WTC11 (cell line): ENCODE data around the gene TEX10. TPM values are rescaled to one million over a fixed set of nuclear protein-coding genes. Genes with fewer than 3 reads are reported as not detected.

Experiments used
- ATAC-seq: fragments of 200-7000 bp; cut with Tn5 transposase; 2 replicates; pipeline ENCODE4 v1.10.0; 2021; ENCODE audit warnings: mild to moderate bottlenecking, moderate library complexity
- CTCF ChIA-PET: fragments of 300-600 bp; sonication (Branson Sonifier 250); formaldehyde crosslinking; loops from one replicate; lab custom pipeline; 2021; ENCODE audit warnings: antibody characterized with exemption; lab: Charles Lee
- POLR2A ChIA-PET: fragments of 350-600 bp; sonication (Branson Sonifier 250); formaldehyde crosslinking; loops from one replicate; lab custom pipeline; 2021; ENCODE audit warnings: antibody characterized with exemption; lab: Charles Lee
- DNase-seq: peaks from one replicate; pipeline ENCODE4 v3.0.0; 2021; ENCODE audit warnings: low spot score
- H3K27ac Mint-ChIP-seq: 2 replicates; pipeline ENCODE4 v1.8.0; 2021; ENCODE audit warnings: mixed read lengths
- H3K27me3 Mint-ChIP-seq: 2 replicates; pipeline ENCODE4 v1.8.0; 2021; ENCODE audit warnings: low read depth, mild to moderate bottlenecking, moderate library complexity, mixed read lengths
- H3K36me3 Mint-ChIP-seq: 2 replicates; pipeline ENCODE4 v1.8.0; 2021; ENCODE audit warnings: mixed read lengths
- H3K4me1 Mint-ChIP-seq: 2 replicates; pipeline ENCODE4 v1.8.0; 2022; ENCODE audit warnings: mixed read lengths
- H3K4me3 Mint-ChIP-seq: 2 replicates; pipeline ENCODE4 v1.8.0; 2021; ENCODE audit warnings: mild to moderate bottlenecking, moderate library complexity, mixed read lengths
- H3K9me3 Mint-ChIP-seq: 2 replicates; pipeline ENCODE4 v1.8.0; 2021; ENCODE audit warnings: mixed read lengths
- CREM ChIP-seq: sonication (generic); formaldehyde crosslinking; IDR thresholded peaks from 2 replicates; pipeline ENCODE4 v1.8.1; 2022; ENCODE audit warnings: mild to moderate bottlenecking, missing genetic modification reagents, moderate library complexity
- EMX1 ChIP-seq: fragments of 250-450 bp; sonication (Bioruptor Pico); IDR thresholded peaks from 2 replicates; pipeline ENCODE4 v1.8.0; 2021; ENCODE audit warnings: mild to moderate bottlenecking
- FOXP1 ChIP-seq: sonication (generic); formaldehyde crosslinking; IDR thresholded peaks from 2 replicates; pipeline ENCODE4 v1.8.0; 2022; ENCODE audit warnings: missing genetic modification reagents, mild to moderate bottlenecking, moderate library complexity, borderline replicate concordance
- NFYB ChIP-seq: sonication (generic); formaldehyde crosslinking; conservative IDR thresholded peaks from 2 replicates; pipeline ENCODE4 v1.8.0; 2022; ENCODE audit warnings: low read depth, missing genetic modification reagents
- NR3C1 ChIP-seq: sonication (generic); formaldehyde crosslinking; conservative IDR thresholded peaks from 2 replicates; pipeline ENCODE4 v1.8.1; 2023; ENCODE audit warnings: low read depth, mild to moderate bottlenecking, missing genetic modification reagents
- ZNF219 ChIP-seq: sonication (generic); formaldehyde crosslinking; IDR thresholded peaks from 2 replicates; pipeline ENCODE4 v1.8.0; 2023; ENCODE audit warnings: missing genetic modification reagents, mild to moderate bottlenecking, borderline replicate concordance
- ZNF671 ChIP-seq: fragments of 250-450 bp; sonication (Bioruptor Pico); IDR thresholded peaks from 2 replicates; pipeline ENCODE4 v1.8.0; 2021; ENCODE audit warnings: mild to moderate bottlenecking
- total RNA-seq: library from RNA; stranded (reverse); gene quantifications from 3 replicates; pipeline ENCODE4 v1.2.3, GENCODE V29; 2021
- TF ChIP-seq, protein P1 (sequence below): sonication (generic); formaldehyde crosslinking; IDR thresholded peaks from 2 replicates; pipeline ENCODE4 v1.8.1; 2023; ENCODE audit warnings: mild to moderate bottlenecking, missing genetic modification reagents
- TF ChIP-seq, protein P2 (sequence below): sonication (generic); formaldehyde crosslinking; IDR thresholded peaks from 2 replicates; pipeline ENCODE4 v1.8.0; 2023; ENCODE audit warnings: missing genetic modification reagents
- TF ChIP-seq, protein P3 (sequence below): sonication (generic); formaldehyde crosslinking; IDR thresholded peaks from 2 replicates; pipeline ENCODE4 v1.8.0; 2023; ENCODE audit warnings: missing genetic modification reagents, mild to moderate bottlenecking, borderline replicate concordance
- TF ChIP-seq, protein P4 (sequence below): sonication (generic); formaldehyde crosslinking; IDR thresholded peaks from 2 replicates; pipeline ENCODE4 v1.8.0; 2022; ENCODE audit warnings: mild to moderate bottlenecking, missing genetic modification reagents
- TF ChIP-seq, protein P5 (sequence below): fragments of 250-450 bp; sonication (Bioruptor Pico); IDR thresholded peaks from 2 replicates; pipeline ENCODE4 v1.9.0; 2021; ENCODE audit warnings: mild to moderate bottlenecking, borderline replicate concordance
- TF ChIP-seq, protein P6 (sequence below): sonication (generic); formaldehyde crosslinking; conservative IDR thresholded peaks from 2 replicates; pipeline ENCODE4 v1.8.1; 2023; ENCODE audit warnings: mild to moderate bottlenecking, low read depth, missing genetic modification reagents, moderate library complexity
- TF ChIP-seq, protein P7 (sequence below): sonication (generic); formaldehyde crosslinking; IDR thresholded peaks from 2 replicates; pipeline ENCODE4 v1.8.0; 2022; ENCODE audit warnings: missing genetic modification reagents
- TF ChIP-seq, protein P8 (sequence below): fragments of 250-450 bp; sonication (Bioruptor Pico); IDR thresholded peaks from 2 replicates; pipeline ENCODE4 v2.1.2; 2022; ENCODE audit warnings: mild to moderate bottlenecking, moderate library complexity

Gene TEX10
- total RNA-seq, 1 experiment from 2014 or later = 64.7 TPM

DNA sequence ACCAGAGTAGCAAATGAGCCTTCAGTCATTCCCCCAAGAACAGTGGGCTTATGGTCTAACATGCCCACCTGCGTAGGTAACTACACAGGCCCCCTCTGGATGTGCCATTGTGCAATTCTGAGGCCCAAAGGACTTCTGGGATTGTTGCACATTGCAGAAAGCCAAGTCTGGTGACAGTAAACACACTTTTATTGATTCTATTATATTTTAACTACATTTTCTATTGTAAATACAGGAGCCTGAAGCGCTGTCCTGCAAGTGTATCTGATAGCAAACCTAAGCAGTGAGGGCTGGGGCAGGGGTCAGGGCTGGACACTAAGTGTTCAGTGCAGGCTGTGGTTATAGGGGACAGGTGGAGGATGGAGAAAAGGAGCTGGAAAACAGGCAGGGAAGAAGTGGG, 57.5 kb downstream of the TEX10 start:
- POLR2A ChIA-PET = no interaction called here
- Mint-ChIP-seq H3K27ac (no peak overlapping the region), H3K9me3 (peaks cover 4% of the 10 kb centered on the region; the same call in 1 of the 2 replicates), H3K4me1 (no peaks in the 10 kb centered on the region), H3K27me3 (no peaks in the 10 kb centered on the region), H3K36me3 (peaks cover 39% of the 10 kb centered on the region), H3K4me3 (no peak overlapping the region)
- DNase-seq = no peak
- TF ChIP-seq, protein P1, sequence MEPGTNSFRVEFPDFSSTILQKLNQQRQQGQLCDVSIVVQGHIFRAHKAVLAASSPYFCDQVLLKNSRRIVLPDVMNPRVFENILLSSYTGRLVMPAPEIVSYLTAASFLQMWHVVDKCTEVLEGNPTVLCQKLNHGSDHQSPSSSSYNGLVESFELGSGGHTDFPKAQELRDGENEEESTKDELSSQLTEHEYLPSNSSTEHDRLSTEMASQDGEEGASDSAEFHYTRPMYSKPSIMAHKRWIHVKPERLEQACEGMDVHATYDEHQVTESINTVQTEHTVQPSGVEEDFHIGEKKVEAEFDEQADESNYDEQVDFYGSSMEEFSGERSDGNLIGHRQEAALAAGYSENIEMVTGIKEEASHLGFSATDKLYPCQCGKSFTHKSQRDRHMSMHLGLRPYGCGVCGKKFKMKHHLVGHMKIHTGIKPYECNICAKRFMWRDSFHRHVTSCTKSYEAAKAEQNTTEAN (CRISPR knock-in tag) = no peak
- TF ChIP-seq, protein P2, sequence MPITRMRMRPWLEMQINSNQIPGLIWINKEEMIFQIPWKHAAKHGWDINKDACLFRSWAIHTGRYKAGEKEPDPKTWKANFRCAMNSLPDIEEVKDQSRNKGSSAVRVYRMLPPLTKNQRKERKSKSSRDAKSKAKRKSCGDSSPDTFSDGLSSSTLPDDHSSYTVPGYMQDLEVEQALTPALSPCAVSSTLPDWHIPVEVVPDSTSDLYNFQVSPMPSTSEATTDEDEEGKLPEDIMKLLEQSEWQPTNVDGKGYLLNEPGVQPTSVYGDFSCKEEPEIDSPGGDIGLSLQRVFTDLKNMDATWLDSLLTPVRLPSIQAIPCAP (CRISPR knock-in tag) = no peak
- TF ChIP-seq NR3C1 (CRISPR knock-in tag) = no peak
- TF ChIP-seq ZNF671 (CRISPR knock-in tag) = no peak
- no peak for TF ChIP-seq NFYB (CRISPR knock-in tag)
- TF ChIP-seq, protein P3, sequence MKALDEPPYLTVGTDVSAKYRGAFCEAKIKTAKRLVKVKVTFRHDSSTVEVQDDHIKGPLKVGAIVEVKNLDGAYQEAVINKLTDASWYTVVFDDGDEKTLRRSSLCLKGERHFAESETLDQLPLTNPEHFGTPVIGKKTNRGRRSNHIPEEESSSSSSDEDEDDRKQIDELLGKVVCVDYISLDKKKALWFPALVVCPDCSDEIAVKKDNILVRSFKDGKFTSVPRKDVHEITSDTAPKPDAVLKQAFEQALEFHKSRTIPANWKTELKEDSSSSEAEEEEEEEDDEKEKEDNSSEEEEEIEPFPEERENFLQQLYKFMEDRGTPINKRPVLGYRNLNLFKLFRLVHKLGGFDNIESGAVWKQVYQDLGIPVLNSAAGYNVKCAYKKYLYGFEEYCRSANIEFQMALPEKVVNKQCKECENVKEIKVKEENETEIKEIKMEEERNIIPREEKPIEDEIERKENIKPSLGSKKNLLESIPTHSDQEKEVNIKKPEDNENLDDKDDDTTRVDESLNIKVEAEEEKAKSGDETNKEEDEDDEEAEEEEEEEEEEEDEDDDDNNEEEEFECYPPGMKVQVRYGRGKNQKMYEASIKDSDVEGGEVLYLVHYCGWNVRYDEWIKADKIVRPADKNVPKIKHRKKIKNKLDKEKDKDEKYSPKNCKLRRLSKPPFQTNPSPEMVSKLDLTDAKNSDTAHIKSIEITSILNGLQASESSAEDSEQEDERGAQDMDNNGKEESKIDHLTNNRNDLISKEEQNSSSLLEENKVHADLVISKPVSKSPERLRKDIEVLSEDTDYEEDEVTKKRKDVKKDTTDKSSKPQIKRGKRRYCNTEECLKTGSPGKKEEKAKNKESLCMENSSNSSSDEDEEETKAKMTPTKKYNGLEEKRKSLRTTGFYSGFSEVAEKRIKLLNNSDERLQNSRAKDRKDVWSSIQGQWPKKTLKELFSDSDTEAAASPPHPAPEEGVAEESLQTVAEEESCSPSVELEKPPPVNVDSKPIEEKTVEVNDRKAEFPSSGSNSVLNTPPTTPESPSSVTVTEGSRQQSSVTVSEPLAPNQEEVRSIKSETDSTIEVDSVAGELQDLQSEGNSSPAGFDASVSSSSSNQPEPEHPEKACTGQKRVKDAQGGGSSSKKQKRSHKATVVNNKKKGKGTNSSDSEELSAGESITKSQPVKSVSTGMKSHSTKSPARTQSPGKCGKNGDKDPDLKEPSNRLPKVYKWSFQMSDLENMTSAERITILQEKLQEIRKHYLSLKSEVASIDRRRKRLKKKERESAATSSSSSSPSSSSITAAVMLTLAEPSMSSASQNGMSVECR = no peak
- ATAC-seq = no peak
- CTCF ChIA-PET = no interaction called here

DNA sequence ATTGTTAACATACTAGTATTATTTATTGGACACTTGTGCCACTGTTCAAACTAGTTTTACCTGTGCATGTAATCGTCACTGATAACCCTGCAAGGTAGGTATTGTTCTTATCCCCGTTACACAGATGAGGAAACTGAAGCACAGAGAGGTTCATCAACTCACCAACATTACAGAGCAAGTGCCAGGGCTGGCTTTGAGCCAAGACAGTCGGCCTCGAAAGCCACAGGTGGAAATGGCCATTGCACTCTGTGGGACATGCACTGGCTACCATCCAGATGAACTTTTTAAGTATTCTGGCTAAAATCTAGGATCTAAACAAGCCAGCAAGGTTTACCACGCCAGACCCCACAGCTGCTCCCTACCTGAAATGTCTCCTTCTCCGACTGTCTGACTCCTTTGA, 57.9 kb downstream of the TEX10 start:
- Mint-ChIP-seq H3K9me3 (peaks cover 8% of the 10 kb centered on the region), H3K4me3 (no peak overlapping the region), H3K4me1 (no peaks in the 10 kb centered on the region), H3K27me3 (no peaks in the 10 kb centered on the region), H3K36me3 (peaks cover 41% of the 10 kb centered on the region), H3K27ac (no peak overlapping the region)
- ChIA-PET POLR2A (no interaction called here), CTCF (no interaction called here)
- no peak for DNase-seq
- no peak for ATAC-seq
- TF ChIP-seq EMX1 (CRISPR knock-in tag) = no peak
- TF ChIP-seq, protein P4, sequence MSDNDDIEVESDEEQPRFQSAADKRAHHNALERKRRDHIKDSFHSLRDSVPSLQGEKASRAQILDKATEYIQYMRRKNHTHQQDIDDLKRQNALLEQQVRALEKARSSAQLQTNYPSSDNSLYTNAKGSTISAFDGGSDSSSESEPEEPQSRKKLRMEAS (CRISPR knock-in tag) = no peak
- TF ChIP-seq ZNF219 (CRISPR knock-in tag) = no peak
- TF ChIP-seq, protein P5, sequence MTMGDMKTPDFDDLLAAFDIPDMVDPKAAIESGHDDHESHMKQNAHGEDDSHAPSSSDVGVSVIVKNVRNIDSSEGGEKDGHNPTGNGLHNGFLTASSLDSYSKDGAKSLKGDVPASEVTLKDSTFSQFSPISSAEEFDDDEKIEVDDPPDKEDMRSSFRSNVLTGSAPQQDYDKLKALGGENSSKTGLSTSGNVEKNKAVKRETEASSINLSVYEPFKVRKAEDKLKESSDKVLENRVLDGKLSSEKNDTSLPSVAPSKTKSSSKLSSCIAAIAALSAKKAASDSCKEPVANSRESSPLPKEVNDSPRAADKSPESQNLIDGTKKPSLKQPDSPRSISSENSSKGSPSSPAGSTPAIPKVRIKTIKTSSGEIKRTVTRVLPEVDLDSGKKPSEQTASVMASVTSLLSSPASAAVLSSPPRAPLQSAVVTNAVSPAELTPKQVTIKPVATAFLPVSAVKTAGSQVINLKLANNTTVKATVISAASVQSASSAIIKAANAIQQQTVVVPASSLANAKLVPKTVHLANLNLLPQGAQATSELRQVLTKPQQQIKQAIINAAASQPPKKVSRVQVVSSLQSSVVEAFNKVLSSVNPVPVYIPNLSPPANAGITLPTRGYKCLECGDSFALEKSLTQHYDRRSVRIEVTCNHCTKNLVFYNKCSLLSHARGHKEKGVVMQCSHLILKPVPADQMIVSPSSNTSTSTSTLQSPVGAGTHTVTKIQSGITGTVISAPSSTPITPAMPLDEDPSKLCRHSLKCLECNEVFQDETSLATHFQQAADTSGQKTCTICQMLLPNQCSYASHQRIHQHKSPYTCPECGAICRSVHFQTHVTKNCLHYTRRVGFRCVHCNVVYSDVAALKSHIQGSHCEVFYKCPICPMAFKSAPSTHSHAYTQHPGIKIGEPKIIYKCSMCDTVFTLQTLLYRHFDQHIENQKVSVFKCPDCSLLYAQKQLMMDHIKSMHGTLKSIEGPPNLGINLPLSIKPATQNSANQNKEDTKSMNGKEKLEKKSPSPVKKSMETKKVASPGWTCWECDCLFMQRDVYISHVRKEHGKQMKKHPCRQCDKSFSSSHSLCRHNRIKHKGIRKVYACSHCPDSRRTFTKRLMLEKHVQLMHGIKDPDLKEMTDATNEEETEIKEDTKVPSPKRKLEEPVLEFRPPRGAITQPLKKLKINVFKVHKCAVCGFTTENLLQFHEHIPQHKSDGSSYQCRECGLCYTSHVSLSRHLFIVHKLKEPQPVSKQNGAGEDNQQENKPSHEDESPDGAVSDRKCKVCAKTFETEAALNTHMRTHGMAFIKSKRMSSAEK = no peak
- no peak for TF ChIP-seq CREM (CRISPR knock-in tag)
- TF ChIP-seq, protein P6, sequence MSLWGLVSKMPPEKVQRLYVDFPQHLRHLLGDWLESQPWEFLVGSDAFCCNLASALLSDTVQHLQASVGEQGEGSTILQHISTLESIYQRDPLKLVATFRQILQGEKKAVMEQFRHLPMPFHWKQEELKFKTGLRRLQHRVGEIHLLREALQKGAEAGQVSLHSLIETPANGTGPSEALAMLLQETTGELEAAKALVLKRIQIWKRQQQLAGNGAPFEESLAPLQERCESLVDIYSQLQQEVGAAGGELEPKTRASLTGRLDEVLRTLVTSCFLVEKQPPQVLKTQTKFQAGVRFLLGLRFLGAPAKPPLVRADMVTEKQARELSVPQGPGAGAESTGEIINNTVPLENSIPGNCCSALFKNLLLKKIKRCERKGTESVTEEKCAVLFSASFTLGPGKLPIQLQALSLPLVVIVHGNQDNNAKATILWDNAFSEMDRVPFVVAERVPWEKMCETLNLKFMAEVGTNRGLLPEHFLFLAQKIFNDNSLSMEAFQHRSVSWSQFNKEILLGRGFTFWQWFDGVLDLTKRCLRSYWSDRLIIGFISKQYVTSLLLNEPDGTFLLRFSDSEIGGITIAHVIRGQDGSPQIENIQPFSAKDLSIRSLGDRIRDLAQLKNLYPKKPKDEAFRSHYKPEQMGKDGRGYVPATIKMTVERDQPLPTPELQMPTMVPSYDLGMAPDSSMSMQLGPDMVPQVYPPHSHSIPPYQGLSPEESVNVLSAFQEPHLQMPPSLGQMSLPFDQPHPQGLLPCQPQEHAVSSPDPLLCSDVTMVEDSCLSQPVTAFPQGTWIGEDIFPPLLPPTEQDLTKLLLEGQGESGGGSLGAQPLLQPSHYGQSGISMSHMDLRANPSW (CRISPR knock-in tag) = no peak
- TF ChIP-seq FOXP1 = no peak
- TF ChIP-seq, protein P7, sequence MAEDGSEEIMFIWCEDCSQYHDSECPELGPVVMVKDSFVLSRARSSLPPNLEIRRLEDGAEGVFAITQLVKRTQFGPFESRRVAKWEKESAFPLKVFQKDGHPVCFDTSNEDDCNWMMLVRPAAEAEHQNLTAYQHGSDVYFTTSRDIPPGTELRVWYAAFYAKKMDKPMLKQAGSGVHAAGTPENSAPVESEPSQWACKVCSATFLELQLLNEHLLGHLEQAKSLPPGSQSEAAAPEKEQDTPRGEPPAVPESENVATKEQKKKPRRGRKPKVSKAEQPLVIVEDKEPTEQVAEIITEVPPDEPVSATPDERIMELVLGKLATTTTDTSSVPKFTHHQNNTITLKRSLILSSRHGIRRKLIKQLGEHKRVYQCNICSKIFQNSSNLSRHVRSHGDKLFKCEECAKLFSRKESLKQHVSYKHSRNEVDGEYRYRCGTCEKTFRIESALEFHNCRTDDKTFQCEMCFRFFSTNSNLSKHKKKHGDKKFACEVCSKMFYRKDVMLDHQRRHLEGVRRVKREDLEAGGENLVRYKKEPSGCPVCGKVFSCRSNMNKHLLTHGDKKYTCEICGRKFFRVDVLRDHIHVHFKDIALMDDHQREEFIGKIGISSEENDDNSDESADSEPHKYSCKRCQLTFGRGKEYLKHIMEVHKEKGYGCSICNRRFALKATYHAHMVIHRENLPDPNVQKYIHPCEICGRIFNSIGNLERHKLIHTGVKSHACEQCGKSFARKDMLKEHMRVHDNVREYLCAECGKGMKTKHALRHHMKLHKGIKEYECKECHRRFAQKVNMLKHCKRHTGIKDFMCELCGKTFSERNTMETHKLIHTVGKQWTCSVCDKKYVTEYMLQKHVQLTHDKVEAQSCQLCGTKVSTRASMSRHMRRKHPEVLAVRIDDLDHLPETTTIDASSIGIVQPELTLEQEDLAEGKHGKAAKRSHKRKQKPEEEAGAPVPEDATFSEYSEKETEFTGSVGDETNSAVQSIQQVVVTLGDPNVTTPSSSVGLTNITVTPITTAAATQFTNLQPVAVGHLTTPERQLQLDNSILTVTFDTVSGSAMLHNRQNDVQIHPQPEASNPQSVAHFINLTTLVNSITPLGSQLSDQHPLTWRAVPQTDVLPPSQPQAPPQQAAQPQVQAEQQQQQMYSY (CRISPR knock-in tag) = no peak
- TF ChIP-seq, protein P8, sequence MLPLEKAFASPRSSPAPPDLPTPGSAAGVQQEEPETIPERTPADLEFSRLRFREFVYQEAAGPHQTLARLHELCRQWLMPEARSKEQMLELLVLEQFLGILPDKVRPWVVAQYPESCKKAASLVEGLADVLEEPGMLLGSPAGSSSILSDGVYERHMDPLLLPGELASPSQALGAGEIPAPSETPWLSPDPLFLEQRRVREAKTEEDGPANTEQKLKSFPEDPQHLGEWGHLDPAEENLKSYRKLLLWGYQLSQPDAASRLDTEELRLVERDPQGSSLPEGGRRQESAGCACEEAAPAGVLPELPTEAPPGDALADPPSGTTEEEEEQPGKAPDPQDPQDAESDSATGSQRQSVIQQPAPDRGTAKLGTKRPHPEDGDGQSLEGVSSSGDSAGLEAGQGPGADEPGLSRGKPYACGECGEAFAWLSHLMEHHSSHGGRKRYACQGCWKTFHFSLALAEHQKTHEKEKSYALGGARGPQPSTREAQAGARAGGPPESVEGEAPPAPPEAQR (CRISPR knock-in tag) = no peak
